NCI-H446 treated with DMSO at 0.1 percent for 48 hours (cell line): Measurements from ENCODE around the gene DNASE1L1.
A peak's percentile ranks its signal among the peaks of the same experiment; 100 is the strongest.

Experiments used
- DNase-seq: peaks from one replicate; lab custom pipeline; 2025; lab: John Stamatoyannopoulos, UW

Gene DNASE1L1

GRCh38 chrX:154436374-154436982, 27.4 kb upstream of the DNASE1L1 start:
- no peak for DNase-seq

GRCh38 chrX:154435171-154435733, 26.2 kb upstream of the DNASE1L1 start:
- no peak for DNase-seq

GRCh38 chrX:154434394-154435168, 25.5 kb upstream of the DNASE1L1 start:
- DNase-seq = no peak

- no peak for DNase-seq
Measured at GRCh38 chrX:154433605-154434004, 24.6 kb upstream of the DNASE1L1 start.

- no peak for DNase-seq
Measured at GRCh38 chrX:154432210-154432609, 23.2 kb upstream of the DNASE1L1 start.

GRCh38 chrX:154431341-154431740, 22.3 kb upstream of the DNASE1L1 start:
- no peak for DNase-seq

- DNase-seq = no peak
Measured at GRCh38 chrX:154430916-154431315, 21.9 kb upstream of the DNASE1L1 start.

GRCh38 chrX:154430479-154430878, 21.4 kb upstream of the DNASE1L1 start:
- DNase-seq = no peak

- DNase-seq = no peak
Measured at GRCh38 chrX:154429711-154430110, 20.7 kb upstream of the DNASE1L1 start.

GRCh38 chrX:154428176-154429171, 19.4 kb upstream of the DNASE1L1 start, which contains the start of gene ATP6AP1:
Gene ATP6AP1, plus strand, starts transcription at chrX:154428677. Its CDS starts 16 bp downstream, at chrX:154428693.
- DNase-seq = peak; percentile 88

- DNase-seq = no peak
Measured at GRCh38 chrX:154426916-154427770, 18.1 kb upstream of the DNASE1L1 start.

GRCh38 chrX:154420402-154420756, 11.3 kb upstream of the DNASE1L1 start:
- no peak for DNase-seq

- no peak for DNase-seq
Measured at GRCh38 chrX:154419688-154420401, 10.8 kb upstream of the DNASE1L1 start.

- no peak for DNase-seq
Measured at GRCh38 chrX:154419189-154419588, 10.1 kb upstream of the DNASE1L1 start.

- no peak for DNase-seq
Measured at GRCh38 chrX:154417157-154417556, 8.1 kb upstream of the DNASE1L1 start.

- no peak for DNase-seq
Measured at GRCh38 chrX:154413142-154413541, 4.1 kb upstream of the DNASE1L1 start.

- DNase-seq = no peak
Measured at GRCh38 chrX:154412468-154412867, 3.4 kb upstream of the DNASE1L1 start.

GRCh38 chrX:154411981-154412340, 2.9 kb upstream of the DNASE1L1 start:
- DNase-seq = peak; percentile 52

GRCh38 chrX:154408659-154409221, 314 bp downstream of the DNASE1L1 start:
- DNase-seq = no peak

- DNase-seq = no peak
Measured at GRCh38 chrX:154404625-154405192, 4.3 kb downstream of the DNASE1L1 start.
